GM21528 (cell line): ENCODE data around the gene BCL2L2.
"Not testable (repeated sequence)": the region's sequence is repeated elsewhere in the genome, so short reads cannot be mapped to it uniquely, and the experiment has no call there.

ENCODE experiments used
- ATAC-seq: cut with Tn5 transposase; IDR thresholded peaks from one replicate; pipeline ENCODE4 v1.9.1; 2021; ENCODE audit warnings: mild to moderate bottlenecking, moderate library complexity; ENCODE audit not compliant: unreplicated experiment, low FRiP score

Gene BCL2L2

DNA sequence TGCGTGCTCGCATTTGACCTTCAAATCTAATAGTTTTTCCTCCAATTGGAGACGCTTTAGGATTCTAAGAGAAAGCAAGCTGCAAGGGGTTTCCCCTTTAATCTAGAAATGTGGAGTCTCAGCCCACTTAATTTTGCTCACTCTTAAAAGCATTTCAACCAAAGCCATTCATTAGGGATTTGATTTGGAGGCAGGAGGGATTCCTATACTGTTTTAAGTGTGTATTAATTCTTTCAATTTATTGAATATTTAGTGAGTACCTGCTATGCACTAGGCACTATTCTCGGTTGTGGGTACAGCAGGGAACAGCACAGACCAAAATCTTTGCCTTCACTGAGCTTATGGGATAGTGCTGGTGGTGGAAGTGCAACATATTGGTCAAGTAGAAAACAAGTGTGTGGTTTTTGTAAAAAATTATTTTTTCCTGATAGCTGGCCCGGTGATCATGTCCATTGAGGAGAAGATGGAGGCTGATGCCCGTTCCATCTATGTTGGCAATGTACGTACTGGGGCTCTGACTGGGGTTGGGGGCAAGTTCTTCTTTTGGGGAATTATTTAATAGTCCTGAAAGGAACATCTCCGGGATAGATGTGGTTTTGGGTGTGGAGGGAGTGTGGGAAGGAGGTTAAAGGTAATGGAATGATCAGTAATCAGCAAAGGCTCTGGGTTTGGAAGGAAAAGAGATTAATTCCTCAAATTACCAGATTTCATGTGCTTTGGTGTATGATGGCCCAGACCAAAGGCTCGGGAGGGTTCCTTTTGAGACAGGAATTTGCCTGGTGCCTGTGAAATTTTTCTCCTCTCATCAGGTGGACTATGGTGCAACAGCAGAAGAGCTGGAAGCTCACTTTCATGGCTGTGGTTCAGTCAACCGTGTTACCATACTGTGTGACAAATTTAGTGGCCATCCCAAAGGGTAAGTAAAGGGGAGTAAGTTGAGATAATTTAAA, 16.2 kb downstream of the BCL2L2 start:
- ATAC-seq: no peak

DNA sequence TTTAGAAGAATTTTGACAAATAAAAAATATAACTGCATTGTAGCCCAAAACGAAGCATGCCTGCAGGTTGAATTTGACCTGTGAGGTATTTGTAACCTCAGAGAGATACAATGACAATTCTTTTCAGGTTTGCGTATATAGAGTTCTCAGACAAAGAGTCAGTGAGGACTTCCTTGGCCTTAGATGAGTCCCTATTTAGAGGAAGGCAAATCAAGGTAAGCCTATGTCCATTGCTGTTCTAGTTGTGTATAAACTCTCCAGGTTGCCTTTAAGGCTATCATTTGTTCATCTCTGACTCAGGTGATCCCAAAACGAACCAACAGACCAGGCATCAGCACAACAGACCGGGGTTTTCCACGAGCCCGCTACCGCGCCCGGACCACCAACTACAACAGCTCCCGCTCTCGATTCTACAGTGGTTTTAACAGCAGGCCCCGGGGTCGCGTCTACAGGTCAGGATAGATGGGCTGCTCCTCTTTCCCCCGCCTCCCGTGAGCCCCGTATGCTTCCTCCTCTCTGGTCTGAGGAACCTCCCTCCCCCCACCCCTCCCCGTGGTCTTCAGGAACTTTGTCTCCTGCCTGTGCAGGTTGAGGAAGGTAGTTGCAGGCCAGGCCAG, 17.3 kb downstream of the BCL2L2 start:
- no peak for ATAC-seq

DNA sequence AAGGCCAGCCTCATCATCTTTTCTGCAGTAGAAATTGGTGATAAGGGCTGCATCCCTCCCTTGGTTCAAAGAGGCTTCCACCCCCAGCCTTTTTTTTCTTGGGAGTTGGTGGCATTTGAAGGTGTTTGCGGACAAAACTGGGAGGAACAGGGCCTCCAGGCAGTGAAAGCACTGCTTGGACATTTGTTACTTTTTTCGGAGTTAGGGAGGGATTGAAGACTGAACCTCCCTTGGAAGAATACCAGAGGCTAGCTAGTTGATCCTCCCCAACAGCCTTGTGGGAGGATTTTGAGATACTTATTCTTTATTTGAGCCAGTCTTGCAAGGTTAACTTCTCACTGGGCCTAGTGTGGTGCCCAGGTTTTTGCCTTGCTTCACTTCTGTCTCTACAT, 17.8 kb downstream of the BCL2L2 start:
- no peak for ATAC-seq

DNA sequence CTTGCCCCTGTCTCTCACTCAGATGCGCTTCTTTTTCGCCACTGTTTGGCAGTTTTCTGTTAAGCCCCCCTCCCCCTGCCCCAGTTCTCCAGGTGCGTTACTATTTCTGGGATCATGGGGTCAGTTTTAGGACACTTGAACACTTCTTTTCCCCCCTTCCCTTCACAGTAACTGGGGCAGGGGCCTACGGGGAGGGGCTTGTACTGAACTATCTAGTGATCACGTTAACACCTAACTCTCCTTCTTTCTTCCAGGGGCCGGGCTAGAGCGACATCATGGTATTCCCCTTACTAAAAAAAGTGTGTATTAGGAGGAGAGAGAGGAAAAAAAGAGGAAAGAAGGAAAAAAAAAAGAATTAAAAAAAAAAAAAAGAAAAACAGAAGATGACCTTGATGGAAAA, 18.4 kb downstream of the BCL2L2 start:
- no peak for ATAC-seq

DNA sequence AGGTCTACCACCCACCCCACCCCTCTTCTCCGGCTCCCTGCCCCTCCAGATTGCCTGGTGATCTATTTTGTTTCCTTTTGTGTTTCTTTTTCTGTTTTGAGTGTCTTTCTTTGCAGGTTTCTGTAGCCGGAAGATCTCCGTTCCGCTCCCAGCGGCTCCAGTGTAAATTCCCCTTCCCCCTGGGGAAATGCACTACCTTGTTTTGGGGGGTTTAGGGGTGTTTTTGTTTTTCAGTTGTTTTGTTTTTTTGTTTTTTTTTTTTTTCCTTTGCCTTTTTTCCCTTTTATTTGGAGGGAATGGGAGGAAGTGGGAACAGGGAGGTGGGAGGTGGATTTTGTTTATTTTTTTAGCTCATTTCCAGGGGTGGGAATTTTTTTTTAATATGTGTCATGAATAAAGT, 19.1 kb downstream of the BCL2L2 start:
- not testable (repeated sequence) for ATAC-seq

DNA sequence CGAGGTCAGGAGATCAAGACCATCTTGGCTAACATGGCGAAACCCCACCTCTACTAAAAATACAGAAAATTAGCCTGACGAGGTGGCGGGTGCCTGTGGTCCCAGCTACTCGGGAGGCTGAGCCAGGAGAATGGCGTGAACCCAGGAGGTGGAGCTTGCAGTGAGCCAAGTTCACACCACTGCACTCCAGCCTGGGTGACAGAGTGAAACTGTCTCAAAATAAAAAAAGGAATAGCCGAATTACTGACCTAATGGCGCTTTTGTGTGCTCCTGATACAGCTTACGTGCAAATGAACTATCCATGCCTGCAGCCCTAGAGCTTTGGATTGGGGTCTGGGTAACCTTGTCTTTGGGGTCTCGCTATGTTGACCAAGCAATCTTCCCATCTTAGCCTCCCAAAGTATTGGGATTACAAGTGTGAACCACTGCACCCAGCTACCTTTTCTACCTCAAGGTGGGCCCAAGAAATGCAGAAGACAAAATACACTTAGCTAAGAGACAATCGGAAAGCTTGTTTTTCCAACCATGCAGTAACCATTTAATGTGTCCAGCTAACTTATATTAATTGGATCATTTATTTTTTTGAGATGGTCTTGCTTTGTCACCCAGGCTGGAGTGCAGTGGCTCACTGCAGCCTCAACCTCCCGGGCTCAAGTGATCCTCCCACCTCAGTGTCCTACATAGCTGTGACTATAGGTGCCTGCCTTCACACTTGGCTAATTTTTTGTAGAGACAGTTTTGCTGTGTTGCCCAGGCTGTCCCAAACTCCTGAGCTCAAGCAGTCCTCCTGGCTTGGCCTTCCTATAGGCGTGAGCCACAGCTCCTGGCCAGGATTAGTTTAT, 20.1 kb downstream of the BCL2L2 start:
- ATAC-seq: no peak

DNA sequence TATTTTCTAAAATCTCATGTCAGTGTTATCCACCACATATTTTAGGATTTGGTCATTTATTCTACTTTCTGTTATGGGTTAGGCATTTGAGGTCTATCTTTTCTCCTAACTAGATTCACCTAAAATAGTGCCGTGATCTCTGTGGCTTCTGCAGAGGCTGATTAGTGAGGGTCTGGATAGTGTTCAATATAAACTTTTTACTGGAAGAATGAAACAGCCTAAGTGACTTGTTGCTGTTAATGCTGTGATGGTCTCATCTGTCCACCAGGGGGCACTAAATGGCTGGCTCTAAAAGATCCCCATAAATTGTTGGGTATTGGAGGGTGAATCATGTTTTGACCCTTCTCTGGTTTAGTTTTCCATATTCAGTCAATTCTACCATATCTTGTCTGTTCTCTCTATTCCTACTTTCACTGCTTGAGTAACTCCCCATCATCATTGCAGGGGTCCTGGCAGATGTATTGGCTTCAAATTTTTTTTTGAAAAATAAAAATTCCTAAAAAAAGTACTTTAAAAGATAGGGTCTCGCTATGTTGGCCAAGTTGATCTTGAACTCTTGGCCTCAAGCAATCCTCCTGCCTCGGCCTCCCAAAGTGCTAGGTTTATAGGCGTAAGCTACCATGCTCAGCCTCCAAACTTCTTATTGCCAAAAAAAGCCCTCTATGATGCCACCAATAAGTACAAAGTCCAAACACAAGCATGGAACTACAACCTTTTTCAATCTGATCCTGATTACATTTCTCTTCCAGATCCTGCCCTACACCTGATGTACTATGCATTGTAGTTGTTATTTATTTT, 21.5 kb downstream of the BCL2L2 start:
- no peak for ATAC-seq

DNA sequence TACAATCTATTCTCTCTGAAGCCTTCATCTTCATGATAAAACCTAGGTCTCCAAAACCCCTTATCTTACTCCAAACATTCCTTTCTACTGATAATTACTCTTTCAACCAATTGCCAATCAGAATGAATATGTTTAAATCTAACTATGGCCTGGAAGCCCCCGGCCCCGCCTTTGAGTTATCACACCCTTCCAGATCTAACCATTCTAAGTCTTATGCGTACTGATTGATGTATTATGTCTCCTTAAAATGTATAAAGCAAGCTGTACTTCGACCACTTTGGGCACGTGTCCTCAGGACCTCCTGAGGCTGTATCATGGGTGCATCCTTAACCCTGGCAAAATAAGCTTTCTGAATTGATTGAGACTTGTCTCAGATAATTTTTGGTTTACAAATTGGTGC, 29.0 kb downstream of the BCL2L2 start:
- ATAC-seq: no peak

DNA sequence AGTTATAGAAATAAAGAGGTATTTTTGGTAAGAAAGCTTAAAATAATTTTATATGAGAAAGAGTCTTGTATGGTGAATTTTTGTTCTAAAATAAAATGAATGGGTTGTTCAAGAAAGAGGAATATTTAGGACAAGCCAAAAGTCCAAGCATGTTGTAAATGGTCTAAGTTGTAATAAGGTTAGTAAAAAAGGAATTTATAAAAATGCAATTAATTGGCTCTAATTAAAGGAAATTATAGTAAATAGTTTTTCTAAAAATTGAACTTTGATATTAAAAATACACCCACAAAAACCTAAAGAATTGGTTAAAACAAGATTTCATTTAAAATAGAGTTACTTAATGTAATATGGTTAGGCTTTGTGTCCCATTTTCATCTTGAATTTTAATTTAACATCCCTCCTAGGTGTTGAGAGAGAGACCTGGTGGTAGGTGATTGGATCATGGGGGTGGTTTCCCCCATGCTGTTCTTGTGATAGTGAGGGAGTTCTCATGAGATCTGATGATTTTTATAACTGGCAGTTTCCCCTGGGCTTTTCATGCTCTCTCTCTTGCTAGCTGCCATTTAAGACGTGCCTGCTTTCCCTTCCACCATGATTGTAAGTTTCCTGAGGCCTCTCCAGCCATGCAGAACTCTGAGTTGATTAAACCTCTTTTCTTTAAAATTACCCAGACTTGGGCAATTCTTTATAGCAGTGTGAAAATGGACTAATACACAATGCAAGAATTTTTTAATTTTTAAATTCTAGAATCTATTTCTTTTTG, 33.1 kb downstream of the BCL2L2 start:
- no peak for ATAC-seq

DNA sequence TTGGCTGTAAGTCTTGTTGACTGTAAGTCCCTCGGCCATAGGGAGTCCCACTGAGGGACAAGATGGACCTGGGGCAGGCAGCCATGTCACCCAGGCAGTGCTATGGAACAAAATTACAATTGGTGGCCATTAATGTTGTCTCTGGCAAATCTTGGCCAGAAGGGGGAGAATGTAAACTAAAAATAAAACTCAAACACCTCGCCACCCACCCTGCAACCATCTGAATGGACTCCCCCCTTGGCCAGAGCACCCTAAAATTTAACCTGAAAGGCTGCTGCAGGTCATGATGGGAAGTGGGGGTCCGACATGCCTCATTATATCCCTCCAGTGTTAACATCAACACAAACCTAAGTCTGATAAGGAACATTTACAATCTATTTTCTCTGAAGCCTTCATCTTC, 37.8 kb downstream of the BCL2L2 start:
- no peak for ATAC-seq

DNA sequence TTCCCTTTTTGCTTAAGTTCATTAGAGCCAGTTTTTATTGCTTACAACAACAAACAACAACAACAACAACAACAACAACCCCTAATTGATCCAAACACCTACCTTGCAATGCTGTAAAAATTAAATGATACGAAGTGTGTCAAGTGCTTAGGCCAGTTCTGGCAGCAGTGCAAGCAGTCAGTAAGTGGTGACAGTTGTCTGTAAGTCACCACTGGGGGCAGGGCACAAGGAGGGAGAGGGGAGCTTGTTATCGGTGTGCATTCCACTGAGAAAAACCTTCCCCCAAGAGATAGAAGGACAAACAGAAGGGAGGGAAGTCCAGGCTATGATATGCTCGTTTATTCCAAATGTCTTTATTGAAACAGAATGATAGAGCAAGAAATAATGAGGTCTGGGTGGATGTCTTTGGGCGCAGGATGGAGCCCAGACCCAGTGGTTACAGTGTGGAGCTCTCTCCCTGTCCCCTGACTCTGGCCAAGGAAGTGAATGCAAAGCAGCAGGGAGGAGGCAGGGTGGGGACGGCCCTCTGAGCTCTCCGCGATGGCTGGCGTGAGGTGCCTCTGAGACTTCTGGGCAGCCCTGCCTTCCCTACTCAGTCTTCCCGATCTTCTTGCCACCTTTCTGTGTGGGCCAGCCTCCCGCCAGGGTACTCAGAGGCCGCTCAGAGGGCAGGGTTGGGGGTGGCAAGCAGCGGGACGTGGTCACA, 39.5 kb downstream of the BCL2L2 start:
- no peak for ATAC-seq

DNA sequence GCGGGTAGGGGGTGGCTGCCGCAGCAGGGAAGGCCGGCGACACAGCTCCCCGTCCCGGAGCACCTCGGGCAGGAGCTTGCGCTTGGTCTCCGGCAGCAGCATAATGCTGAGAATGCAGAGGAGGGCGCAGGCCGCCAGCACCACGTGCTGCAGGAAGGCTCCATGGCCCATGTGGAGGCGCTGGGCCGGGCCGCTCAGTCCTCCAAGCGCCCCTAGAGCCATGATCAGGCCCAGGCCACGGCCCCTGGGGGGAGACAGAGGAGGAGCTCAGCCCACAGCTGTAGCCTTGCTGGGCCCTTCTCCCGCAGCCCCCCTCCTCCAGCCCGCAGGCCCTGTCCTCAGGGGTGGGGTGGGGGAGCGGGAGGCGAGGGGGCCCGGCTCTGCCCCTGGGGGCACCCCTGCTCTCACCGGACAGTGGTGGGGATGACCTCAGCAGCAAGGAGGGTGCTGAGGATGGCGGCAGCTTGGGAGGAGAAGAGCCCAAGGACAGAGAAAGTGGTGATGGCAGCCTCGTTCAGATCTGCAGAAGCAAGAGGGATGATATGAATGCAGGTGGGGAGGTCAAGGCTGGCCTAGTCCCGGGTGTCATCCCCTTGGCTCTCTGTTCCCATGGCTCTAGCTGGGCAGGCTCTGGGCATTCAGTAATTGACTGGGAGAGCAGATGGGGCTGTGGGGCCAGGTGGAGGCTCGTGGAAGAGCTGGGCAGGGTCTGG, 40.2 kb downstream of the BCL2L2 start:
- no peak for ATAC-seq

DNA sequence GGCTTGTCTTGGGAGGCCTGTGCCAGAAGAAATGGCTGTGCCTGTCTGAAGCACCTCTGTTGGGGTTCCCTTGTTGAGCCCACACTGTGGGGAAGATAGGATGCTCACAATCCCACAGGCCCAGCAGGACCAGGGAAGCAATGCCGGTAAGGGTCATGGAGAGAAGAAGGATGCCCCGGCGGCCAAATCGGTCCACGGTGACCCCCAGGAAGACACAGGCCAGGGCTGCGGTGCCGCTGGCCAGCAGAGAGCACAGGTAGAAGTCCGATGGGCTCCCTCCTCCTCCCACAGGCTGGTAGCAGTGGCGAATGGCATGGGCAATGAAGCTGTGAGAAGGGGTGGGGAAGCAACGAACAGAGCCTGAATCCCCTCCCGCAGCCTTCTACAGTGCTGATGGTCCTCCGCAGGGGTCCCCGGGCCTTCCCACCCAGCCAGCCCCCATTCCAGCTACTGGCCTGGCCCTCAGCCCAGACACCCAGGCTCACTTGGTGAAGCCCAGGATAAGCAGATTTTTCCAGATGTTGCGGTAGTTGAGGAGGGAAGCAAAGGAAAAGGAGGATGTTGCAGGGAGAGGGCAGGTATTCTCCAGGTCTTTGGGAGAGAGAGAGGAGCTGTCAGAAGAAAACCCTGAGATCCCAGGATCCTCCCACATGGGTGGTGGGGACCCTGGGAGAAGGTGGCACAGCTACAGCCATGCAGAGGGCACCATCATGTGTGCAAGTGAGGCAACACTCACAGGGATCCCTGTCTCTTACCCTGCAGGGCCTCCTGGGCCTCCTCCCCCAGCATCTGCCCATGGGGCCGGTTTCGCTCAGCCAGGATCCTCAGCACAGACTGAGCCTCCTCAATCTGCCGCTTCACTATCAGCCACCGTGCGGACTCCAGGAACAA, 41.0 kb downstream of the BCL2L2 start:
- ATAC-seq: no peak

DNA sequence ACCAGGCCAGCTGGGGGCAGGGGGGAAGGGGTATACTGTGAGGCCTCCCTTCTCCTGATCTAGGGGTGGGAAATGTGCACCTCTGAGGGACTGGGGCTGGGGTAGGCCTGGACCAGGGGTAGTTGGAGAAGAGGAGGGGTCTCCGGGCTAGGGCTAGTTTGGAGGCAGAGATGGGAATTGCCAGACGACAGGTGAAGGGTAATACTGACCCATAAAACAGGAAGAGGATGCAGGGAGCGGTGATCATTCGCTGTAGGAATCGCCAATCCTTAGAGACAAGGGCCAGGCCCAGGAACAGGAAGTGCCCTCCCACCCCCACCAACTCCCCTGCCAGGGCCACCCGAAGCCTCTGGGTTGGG, 41.6 kb downstream of the BCL2L2 start:
- ATAC-seq: no peak

DNA sequence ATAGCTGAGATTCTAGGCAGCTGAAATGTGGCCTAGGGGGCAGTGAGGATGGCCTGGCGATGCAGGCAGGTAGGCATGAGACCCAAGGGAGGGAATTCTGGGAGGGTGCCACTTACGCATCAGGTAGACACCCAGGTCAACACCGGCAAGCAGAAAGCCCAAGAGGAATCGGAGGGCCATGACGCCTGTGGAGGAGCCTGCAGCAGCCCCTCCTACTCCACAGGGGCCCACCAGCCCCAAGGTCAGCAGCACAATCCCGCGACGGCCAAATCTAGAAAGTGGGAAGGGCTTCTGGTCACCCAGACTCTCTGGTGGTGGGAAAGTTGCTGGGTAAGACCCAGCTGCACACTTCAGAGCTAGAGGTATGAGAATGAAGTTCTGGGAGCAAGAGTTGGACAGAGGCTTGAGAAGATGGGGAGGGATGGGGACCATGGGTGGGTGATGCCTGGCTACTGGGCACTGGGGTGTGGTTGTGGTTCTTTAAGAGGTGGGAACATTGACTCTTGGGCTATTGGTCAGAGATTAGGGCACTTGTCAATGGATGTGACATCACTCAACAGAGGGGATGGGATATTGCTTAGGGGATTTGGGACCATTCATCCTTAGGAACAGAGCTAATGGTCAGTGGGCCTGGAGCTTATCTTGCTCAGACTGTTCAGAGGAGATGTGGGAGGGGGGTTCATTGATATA, 42.7 kb downstream of the BCL2L2 start:
- ATAC-seq: no peak

DNA sequence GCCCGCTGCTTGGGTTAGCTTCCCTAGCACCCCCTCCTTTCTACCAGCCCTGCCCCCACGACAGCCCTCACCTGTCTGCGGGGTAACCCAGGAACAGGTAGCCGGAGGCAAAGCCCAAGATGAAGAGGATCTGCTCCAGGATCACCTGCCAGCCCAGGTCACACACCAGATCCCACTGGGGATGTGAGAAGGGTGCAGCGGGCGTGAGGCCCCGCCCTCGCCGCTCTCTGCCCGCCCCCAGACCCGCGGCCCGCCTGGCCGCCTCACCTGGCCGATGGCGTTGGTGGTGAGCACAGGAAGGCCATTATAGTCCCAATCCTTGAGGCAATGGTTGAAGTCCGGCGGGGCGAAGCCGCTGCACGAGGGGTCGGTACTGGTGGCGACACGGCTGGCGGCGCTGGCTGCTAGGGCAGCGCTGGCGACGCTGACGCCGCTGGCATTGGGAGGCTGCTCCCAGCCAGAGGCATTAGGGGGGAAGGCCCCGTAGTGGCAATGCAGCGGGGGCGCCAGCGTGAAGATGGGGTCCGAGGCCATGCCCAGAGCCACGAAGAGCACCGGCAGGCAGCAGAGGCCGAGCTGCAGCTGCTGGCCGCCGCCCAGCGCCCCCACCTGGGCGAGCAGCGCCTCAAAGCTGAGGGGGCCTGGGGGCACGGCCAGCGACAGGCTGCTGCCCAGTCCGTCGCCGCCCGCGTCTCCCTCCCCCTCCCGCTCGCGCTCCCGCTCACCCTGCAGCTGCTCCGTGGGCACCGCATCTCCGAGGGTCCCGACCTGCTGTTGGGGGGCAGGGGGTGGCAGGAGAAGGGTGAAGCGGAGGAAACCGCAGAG, 45.3 kb downstream of the BCL2L2 start:
- no peak for ATAC-seq
